HepG2 (cell line): Measurements from ENCODE around the gene CTDSP1. TPM values are rescaled to one million over a fixed set of nuclear protein-coding genes. Genes with fewer than 3 reads are reported as not detected.

Source experiments
- AHDC1 ChIP-seq: sonication (generic); formaldehyde crosslinking; IDR thresholded peaks from 2 replicates; pipeline ENCODE4 v1.5.1; 2020; ENCODE audit warnings: mild to moderate bottlenecking, missing genetic modification reagents, borderline replicate concordance
- ARID3A ChIP-seq: IDR thresholded peaks from 2 replicates; pipeline ENCODE4 v1.6.1; 2012; ENCODE audit warnings: low read depth, low read length, improper control_type of control experiment
- E2F5 ChIP-seq: sonication (generic); formaldehyde crosslinking; conservative IDR thresholded peaks from 2 replicates; pipeline ENCODE4 v1.4.0; 2020; ENCODE audit warnings: missing genetic modification reagents
- HIVEP1 ChIP-seq: sonication (generic); formaldehyde crosslinking; IDR thresholded peaks from 2 replicates; pipeline ENCODE4 v1.4.0; 2020; ENCODE audit warnings: mild to moderate bottlenecking, missing genetic modification reagents
- HMGA1 ChIP-seq: sonication (generic); formaldehyde crosslinking; conservative IDR thresholded peaks from 2 replicates; pipeline ENCODE4 v1.4.0; 2020; ENCODE audit warnings: missing genetic modification reagents
- KLF16 ChIP-seq, 2 experiments: sonication (generic) in 1 of 2; formaldehyde crosslinking in 1 of 2; IDR thresholded peaks; 2 replicates each; pipeline versions ENCODE4 v1.6.1 to v1.8.0; 2016 to 2023; ENCODE audit warnings: missing genetic modification reagents in 2 of 2, missing compliant biosample characterization in 1 of 2
- LRRFIP1 ChIP-seq: sonication (generic); formaldehyde crosslinking; conservative IDR thresholded peaks from 2 replicates; pipeline ENCODE4 v1.4.0; 2020; ENCODE audit warnings: missing genetic modification reagents
- MAFG ChIP-seq: sonication (generic); formaldehyde crosslinking; IDR thresholded peaks from 2 replicates; pipeline ENCODE4 v1.5.1; 2020; ENCODE audit warnings: mild to moderate bottlenecking, missing genetic modification reagents
- MTF2 ChIP-seq: sonication (generic); formaldehyde crosslinking; IDR thresholded peaks from 2 replicates; pipeline ENCODE4 v1.5.0; 2020; ENCODE audit warnings: missing genetic modification reagents, borderline replicate concordance
- MYC ChIP-seq: sonication (generic); formaldehyde crosslinking; IDR thresholded peaks from 2 replicates; pipeline ENCODE4 v1.9.0; 2021; ENCODE audit warnings: missing genetic modification reagents, borderline replicate concordance
- NONO ChIP-seq, 2 experiments: fragments of 450-650 bp in 1 of 2; sonication (generic) in 1 of 2; formaldehyde crosslinking in 1 of 2; IDR thresholded peaks in 1 of 2; conservative IDR thresholded peaks in 1 of 2; 2 replicates each; pipeline versions ENCODE4 v1.6.1 to v1.8.0; 2017 to 2022; ENCODE audit warnings: mild to moderate bottlenecking in 1 of 2, missing genetic modification reagents in 1 of 2, moderate library complexity in 1 of 2
- RELA ChIP-seq: sonication (generic); formaldehyde crosslinking; IDR thresholded peaks from 2 replicates; pipeline ENCODE4 v1.4.0; 2020; ENCODE audit warnings: missing genetic modification reagents
- SETDB1 ChIP-seq: sonication (generic); formaldehyde crosslinking; IDR thresholded peaks from 2 replicates; pipeline ENCODE4 v1.5.1; 2020; ENCODE audit warnings: missing genetic modification reagents, mild to moderate bottlenecking, borderline replicate concordance
- TAF1 ChIP-seq: sonication (generic); formaldehyde crosslinking; IDR thresholded peaks from 2 replicates; pipeline ENCODE4 v1.4.0; 2020; ENCODE audit warnings: missing genetic modification reagents
- U2AF1 ChIP-seq: fragments of 200-400 bp; formaldehyde crosslinking; optimal IDR thresholded peaks from 2 replicates; pipeline ENCODE3; 2017; ENCODE audit warnings: mild to moderate bottlenecking, low read depth, low read length
- ZNF616 ChIP-seq: sonication (generic); formaldehyde crosslinking; IDR thresholded peaks from 2 replicates; pipeline ENCODE4 v1.5.0; 2020; ENCODE audit warnings: low read depth, mild to moderate bottlenecking, missing genetic modification reagents
- ZNF781 ChIP-seq: sonication (generic); formaldehyde crosslinking; IDR thresholded peaks from 2 replicates; pipeline ENCODE4 v1.5.1; 2020; ENCODE audit warnings: borderline replicate concordance, mild to moderate bottlenecking, missing genetic modification reagents; ENCODE audit errors: not compliant biosample characterization
- polyA plus RNA-seq, 8 experiments: library from polyadenylated mRNA; depleted of rRNA in 3 of 8; stranded (reverse) in 7 of 8; unstranded in 1 of 8; fragments of >200 nt; fragmentation: Illumina TruSeq in 4 of 8; extraction: Trizol in 4 of 8; gene quantifications; 2 replicates each; pipeline versions ENCODE4 v1.2.1 to v1.2.3, GENCODE V29; 2011 to 2016; ENCODE audit warnings: low read depth in 4 of 8, missing spikeins in 1 of 8, mixed read lengths in 1 of 8; ENCODE audit not compliant: insufficient read depth in 1 of 8
- total RNA-seq, 5 experiments: library from RNA; depleted of rRNA; stranded (reverse); fragments of >200 nt; fragmentation: Illumina TruSeq; extraction: Trizol; gene quantifications; 2 replicates each; pipeline ENCODE4 v1.2.3, GENCODE V29; 2016; ENCODE audit warnings: low read depth in 1 of 5

Gene CTDSP1
- total and polyA plus RNA-seq, 2 of the 13 experiments (the other 11 are each of a cell fraction or from before 2014, with no cell fraction given): 91.0 to 268 TPM

- peak; percentile 90 for TF ChIP-seq ARID3A
- TF ChIP-seq LRRFIP1: no peak
- TF ChIP-seq NONO (IDR thresholded peaks at IDR 0.05): no peak
- peak; percentile 94 for TF ChIP-seq NONO (CRISPR knock-in tag; conservative IDR thresholded peaks at IDR 0.05)
- no peak for TF ChIP-seq SETDB1 (CRISPR knock-in tag)
- TF ChIP-seq E2F5 (CRISPR knock-in tag): no peak
- peak; percentile 90 for TF ChIP-seq HIVEP1 (CRISPR knock-in tag)
- TF ChIP-seq RELA (CRISPR knock-in tag): no peak
- TF ChIP-seq ZNF616 (CRISPR knock-in tag): no peak
- peak; percentile 63; the same call in 1 of the 2 replicates for TF ChIP-seq MYC (CRISPR knock-in tag)
- TF ChIP-seq MTF2: no peak
- TF ChIP-seq HMGA1 (CRISPR knock-in tag): no peak
- TF ChIP-seq U2AF1: peak; percentile 71
- TF ChIP-seq ZNF781: peak; percentile 15
- TF ChIP-seq MAFG: no peak
- TF ChIP-seq TAF1 (CRISPR knock-in tag): peak; percentile 42; the same call in 1 of the 2 replicates
- peak in 1 of 2 experiments; percentile 92; a peak in 2 of 4 replicates for TF ChIP-seq KLF16 (CRISPR knock-in tag; IDR thresholded peaks at IDR 0.05)
- peak; percentile 96 for TF ChIP-seq AHDC1
Observed at GRCh38 chr2:218444692-218445357, 45.2 kb downstream of the CTDSP1 start (continued).
